ENCODE results near the gene MYO18B.

The MYO18B gene

DNA sequence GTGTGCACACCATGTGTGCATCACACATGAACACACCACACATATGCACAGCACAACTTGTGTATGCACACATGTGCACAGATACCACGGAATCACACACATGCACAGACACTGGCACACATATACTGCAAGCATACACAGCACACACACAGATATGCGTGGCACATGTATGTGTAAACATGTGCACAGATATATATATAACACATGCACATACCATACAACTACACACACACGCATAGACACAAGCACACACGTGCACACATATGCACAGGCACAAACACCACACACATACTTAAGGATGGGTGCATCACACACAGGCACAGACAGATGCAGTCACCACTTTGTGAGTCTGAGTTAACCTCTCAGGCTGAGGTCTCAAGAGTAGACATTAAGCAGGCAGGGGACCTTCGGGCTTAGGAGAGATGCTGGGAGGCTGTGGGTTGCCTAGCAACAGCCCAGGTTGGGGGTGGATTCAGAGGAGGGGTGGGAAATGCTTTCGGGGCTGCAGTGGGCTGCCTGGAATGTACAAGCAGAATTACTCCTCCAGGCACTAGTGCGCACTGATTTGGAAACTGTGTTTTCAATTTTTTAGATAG lies 82.9 kb downstream of the MYO18B start:
- no peak for DNase-seq (ENCODE audit: low read depth in 2 of 2)

GRCh38 chr22:25827415-25827814 lies 85.4 kb downstream of the MYO18B start:
- DNase-seq (ENCODE audit: low read depth in 2 of 2), result no peak

DNA sequence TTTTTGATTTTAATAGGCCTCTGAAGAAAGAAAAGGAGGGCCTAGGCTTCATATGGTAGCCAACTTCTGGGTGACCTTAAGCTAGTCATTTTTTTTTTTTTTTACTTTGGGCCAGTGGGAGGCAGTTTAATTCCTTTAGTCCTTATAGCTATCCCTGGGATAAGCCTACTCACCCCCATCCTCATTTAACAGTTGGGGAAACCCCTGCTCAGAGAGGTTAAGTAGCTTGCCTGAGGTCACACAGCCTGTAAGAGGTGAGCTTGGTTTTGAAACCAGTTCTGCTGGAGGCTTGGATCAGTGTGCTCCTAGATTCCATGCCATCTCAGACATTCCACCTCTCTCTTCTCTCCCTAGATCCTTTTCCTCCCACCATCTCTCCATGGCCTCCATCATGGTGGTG lies 86.4 kb downstream of the MYO18B start:
- no peak for DNase-seq (ENCODE audit: low read depth in 2 of 2)

DNA sequence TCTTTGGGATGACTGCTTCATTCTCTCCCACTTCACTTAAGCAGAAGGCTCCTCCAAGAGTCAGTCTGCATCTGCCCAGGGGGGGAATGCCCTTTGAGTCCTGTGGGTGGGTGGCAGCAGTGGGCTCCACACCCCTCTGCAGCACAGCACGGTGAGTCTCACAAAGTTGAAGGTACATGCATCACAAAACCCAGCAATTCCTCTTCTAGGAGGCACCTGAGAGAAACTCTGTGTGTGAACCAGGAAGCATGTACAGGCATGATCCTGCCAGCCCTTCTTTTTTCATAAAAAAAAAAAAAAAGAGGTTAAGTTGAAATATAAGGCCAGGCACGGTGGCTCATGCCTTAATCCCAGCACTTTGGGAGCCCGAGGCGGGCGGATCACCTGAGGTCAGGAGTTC lies 87.2 kb downstream of the MYO18B start:
- DNase-seq (ENCODE audit: low read depth in 2 of 2), result no peak

- DNase-seq (ENCODE audit: low read depth in 2 of 2), result no peak
These were observed 88.1 kb downstream of the MYO18B start for GRCh38 chr22:25829808-25830777.

GRCh38 chr22:25833091-25833490 lies 91.1 kb downstream of the MYO18B start:
- DNase-seq (ENCODE audit: low read depth in 2 of 2), result no peak

GRCh38 chr22:25833676-25834075 lies 91.7 kb downstream of the MYO18B start:
- DNase-seq (ENCODE audit: low read depth in 2 of 2), result no peak

GRCh38 chr22:25834490-25834889 lies 92.5 kb downstream of the MYO18B start:
- no peak for DNase-seq (ENCODE audit: low read depth in 2 of 2)

- DNase-seq (ENCODE audit: low read depth in 2 of 2), result no peak
These were observed 93.4 kb downstream of the MYO18B start for GRCh38 chr22:25835348-25835747.

DNA sequence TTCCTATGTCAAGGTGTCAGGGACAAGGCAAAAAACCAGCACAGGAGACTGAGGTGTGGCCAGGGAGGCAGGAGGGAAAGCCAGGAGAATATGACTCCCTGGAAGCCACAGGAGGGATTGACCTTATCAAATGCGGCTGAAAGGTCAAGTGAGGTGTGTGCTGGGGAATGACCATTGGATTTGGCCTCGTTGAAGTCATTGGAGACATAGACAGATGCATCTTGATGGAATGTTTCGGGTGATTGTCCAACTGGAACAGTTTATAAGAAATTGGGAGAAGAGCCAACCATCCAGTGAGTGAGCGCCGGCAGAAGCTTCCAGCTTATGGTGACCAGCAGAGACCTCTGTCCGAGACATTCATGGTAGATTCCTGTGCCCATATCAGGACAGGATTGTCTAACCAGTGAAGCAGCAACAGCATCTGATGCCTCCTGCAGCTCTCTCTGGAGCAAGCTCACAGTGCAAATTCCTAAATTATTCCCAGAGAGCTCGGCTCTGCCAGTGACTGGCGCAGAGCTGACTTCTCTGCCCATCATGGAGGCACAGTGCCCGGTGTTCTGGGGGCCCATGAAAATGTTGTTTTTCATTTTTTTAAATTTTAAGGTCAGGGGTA lies 95.4 kb downstream of the MYO18B start:
- no peak for DNase-seq (ENCODE audit: low read depth in 2 of 2)

GRCh38 chr22:25838960-25839741 lies 97.2 kb downstream of the MYO18B start:
- DNase-seq (ENCODE audit: low read depth in 2 of 2), result no peak

DNA sequence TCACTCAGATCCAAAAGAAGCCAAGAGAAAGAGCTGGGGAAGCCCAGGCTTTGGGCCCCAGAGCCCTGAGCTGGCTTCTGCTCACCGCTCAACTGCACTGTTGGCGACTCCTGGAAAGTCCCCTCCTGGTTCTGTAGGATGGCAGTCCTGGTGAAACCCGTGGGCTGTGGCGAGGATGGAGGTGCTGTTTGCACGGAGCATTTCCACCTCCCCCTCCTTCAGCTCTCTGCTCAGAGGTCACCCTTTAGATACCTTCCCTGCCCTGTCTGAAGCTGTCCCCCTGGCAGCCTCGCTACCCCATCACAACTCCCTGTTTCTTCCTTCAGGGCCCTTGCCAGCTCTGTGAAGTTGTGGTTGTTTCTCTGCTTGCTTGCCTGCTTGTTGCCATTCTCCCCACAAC lies 97.8 kb downstream of the MYO18B start:
- DNase-seq (ENCODE audit: low read depth in 2 of 2), result no peak

GRCh38 chr22:25840167-25840566 lies 98.2 kb downstream of the MYO18B start:
- no peak for DNase-seq (ENCODE audit: low read depth in 2 of 2)

DNA sequence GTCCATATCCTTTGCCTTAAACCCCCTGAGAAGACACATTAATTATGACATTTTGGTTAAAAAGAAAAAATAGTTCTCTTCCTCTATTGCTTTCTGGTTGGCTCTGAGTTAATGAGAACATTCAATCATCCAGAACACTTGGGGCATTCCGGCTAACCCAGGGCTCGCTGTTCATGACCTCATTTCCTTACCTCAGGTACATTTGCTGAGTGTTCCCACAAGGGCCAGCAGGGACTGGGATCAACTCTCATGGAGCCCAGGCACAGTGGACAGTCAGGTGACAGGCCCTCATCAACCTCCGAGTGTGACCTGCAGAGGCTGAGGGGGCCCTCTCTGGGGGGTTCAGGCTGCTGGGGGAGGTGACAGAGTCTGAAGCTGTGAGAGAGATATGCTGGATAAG lies 98.9 kb downstream of the MYO18B start:
- no peak for DNase-seq (ENCODE audit: low read depth in 2 of 2)

- no peak for DNase-seq (ENCODE audit: low read depth in 2 of 2)
These were observed 99.8 kb downstream of the MYO18B start for GRCh38 chr22:25841775-25842174.

DNA sequence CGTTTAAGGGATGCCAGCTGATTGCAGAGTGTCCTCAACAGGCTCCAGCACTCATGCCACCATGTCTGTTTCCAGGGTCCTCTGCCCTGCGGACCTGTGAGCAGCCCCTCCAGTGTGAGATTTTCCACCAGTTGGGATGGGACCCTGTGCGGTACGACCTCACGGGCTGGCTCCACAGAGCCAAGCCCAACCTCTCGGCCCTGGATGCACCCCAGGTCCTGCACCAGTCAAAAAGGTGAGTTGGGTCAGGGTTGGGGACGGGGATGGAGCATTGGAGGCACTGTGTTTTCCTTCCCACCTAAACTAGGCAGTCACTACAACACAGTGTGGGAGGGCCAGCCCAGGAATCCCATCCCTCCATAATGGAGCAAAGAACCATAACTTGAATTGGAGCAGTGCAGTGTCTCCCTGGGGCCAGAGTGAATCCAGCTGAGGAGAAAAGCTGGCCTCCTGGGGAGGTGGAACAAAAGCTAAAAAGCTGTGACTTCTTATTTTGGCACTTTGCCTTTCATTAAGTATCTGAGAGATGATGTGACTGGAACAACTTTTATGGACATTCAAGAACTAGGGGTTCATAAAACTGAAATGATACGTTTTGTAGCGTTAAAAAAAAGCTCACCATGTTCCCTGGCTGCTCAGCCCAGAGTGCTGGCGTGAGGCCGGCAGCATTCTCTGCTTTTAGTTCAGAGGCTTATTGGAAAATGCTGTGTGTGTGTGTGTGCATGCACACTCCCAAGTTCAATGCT lies 101.8 kb downstream of the MYO18B start:
- no peak for DNase-seq (ENCODE audit: low read depth in 2 of 2)

DNA sequence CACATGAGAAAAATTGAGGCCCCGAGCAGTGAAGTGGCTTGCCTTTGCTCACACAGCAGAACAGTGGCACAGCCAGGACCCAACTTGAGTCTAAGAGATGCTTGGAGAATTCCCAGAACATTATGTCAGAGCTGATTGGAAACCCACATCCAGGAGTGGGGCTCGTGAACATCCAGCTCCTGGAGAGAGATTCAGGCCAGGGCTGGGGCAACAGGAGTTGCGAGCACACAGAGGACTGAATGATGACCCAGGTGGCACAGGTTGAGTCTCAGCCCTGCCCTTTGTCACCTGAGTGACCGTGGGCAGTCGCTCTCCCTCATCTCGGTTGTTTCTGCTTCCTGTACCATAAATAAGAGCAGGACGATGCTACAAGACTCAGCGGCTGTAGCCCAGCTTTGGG lies 102.6 kb downstream of the MYO18B start:
- DNase-seq (ENCODE audit: low read depth in 2 of 2), result no peak

DNA sequence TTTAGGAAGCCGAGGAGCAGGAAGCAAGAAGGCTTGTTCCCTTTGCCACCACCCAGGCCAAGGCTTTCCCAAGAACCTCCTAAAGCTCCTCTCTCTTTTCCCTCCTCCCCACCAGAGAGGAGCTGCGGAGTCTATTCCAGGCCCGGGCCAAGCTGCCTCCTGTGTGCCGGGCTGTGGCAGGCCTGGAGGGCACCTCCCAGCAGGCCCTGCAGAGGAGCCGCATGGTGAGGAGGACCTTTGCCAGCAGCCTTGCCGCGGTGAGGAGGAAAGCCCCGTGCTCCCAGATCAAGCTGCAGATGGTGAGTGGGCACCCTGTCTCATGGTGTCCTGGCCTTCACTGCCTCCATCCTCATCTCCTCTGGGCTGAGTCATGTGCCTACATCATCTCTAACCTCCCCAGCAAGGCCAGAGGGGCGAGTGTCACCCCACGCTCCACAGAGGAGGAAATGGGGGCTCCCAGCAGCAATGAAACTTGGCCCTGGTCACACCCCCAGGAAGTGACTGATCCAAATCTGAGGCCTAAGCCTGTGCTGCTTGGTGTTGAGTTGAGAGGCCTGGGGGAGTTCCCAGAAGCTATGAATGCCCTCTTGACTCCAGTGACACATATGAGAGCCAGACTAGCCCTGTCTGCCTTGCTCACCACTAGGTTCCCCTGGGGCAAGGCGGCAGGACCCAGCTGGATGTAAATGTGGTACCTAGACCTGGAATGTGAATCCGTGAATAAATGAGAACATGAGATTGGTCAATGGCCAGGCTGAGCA lies 104.2 kb downstream of the MYO18B start:
- no peak for DNase-seq (ENCODE audit: low read depth in 2 of 2)

DNA sequence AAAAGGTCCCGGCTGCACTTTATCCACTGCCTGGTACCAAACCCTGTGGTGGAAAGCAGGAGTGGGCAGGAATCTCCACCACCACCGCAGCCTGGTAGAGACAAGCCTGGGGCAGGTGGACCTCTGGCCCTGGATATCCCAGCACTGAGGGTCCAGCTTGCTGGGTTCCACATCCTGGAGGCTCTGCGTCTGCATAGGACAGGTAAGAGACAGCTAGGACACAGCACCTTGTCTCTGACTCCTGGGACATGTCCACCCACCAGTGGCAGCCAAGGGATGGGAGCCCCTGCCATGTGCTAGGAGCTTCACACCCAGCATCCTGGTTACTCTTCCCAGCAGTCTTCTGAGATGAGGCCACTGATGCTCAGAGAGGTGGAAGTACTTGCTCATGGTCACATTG lies 105.5 kb downstream of the MYO18B start:
- DNase-seq (ENCODE audit: low read depth in 2 of 2), result no peak

DNA sequence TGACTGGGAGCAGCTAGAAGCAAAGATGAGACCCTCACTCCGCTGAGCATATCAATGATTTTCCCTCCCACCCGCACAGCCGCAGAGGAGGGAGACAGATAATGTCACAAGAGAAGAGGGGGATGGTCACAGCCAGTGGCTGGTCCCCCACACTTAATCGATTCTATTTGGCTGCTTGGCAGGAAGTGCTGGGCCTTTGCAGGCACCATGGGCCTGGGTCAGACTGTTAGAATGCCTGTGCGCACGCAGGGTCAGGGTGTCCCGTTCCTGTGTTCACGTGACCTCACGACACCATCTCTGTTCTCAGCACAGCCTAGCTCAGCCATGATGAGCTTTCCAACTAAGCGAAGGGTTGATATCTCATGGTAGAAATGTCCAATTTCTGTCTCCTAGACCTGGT lies 107.0 kb downstream of the MYO18B start:
- no peak for DNase-seq (ENCODE audit: low read depth in 2 of 2)

GRCh38 chr22:25849522-25849921 lies 107.5 kb downstream of the MYO18B start:
- DNase-seq (ENCODE audit: low read depth in 2 of 2), result no peak
